Trophoblast cell (in vitro differentiated cells and primary cell): ENCODE measurements around the gene LYZL1.
A peak's percentile ranks its signal among the peaks of the same experiment; 100 is the strongest.
"Not testable (repeated sequence)": the region's sequence is repeated elsewhere in the genome, so short reads cannot be mapped to it uniquely, and the experiment has no call there.

Experiments
- DNase-seq, 2 donors: peaks; one replicate each; pipeline ENCODE4 v3.0.0-alpha.2; 2016
- H2AFZ ChIP-seq: 2 replicates; pipeline ENCODE4 v1.6.1; 2013; ENCODE audit warnings: low read length, moderate library complexity, mild to moderate bottlenecking; ENCODE audit not compliant: insufficient read depth, poor library complexity
- H2AK5ac ChIP-seq: 2 replicates; pipeline ENCODE4 v1.6.1; 2013; ENCODE audit warnings: mild to moderate bottlenecking, low read length
- H2BK120ac ChIP-seq: 2 replicates; pipeline ENCODE4 v1.6.1; 2013; ENCODE audit warnings: low read length, mild to moderate bottlenecking, moderate library complexity; ENCODE audit not compliant: insufficient read depth, poor library complexity
- H2BK12ac ChIP-seq: 2 replicates; pipeline ENCODE4 v1.6.1; 2013; ENCODE audit warnings: mild to moderate bottlenecking, low read length, moderate library complexity
- H2BK5ac ChIP-seq: 2 replicates; pipeline ENCODE4 v1.6.1; 2013; ENCODE audit warnings: low read length, low read depth, moderate library complexity, mild to moderate bottlenecking; ENCODE audit not compliant: poor library complexity
- H3K14ac ChIP-seq: 2 replicates; pipeline ENCODE4 v1.6.1; 2013; ENCODE audit warnings: mild to moderate bottlenecking, low read length
- H3K18ac ChIP-seq: 2 replicates; pipeline ENCODE4 v1.6.1; 2013; ENCODE audit warnings: mild to moderate bottlenecking, low read length
- H3K23ac ChIP-seq: 2 replicates; pipeline ENCODE4 v1.6.1; 2013; ENCODE audit warnings: low read length
- H3K27ac ChIP-seq: 2 replicates; pipeline ENCODE4 v1.5.1; 2013; ENCODE audit warnings: low read depth, mild to moderate bottlenecking, inconsistent platforms, low read length, moderate library complexity
- H3K27me3 ChIP-seq: 2 replicates; pipeline ENCODE4 v1.6.1; 2013; ENCODE audit warnings: inconsistent platforms, mild to moderate bottlenecking, low read length, moderate library complexity; ENCODE audit not compliant: insufficient read depth
- H3K36me3 ChIP-seq, 2 experiments: 1 replicate in 1 of 2; 2 replicates in 1 of 2; pipeline ENCODE4 v1.6.1; 2013; ENCODE audit warnings: low read length in 2 of 2, mild to moderate bottlenecking in 2 of 2, moderate library complexity in 1 of 2; ENCODE audit not compliant: insufficient read depth in 2 of 2, control insufficient read depth in 1 of 2
- H3K4ac ChIP-seq: 2 replicates; pipeline ENCODE4 v1.6.1; 2013; ENCODE audit warnings: low read depth, mild to moderate bottlenecking, low read length, moderate library complexity
- H3K4me1 ChIP-seq, 2 experiments: 1 replicate in 1 of 2; 2 replicates in 1 of 2; pipeline ENCODE4 v1.6.1; 2013; ENCODE audit warnings: low read length in 2 of 2, mild to moderate bottlenecking in 2 of 2, moderate library complexity in 1 of 2; ENCODE audit not compliant: insufficient read depth in 2 of 2, control insufficient read depth in 1 of 2
- H3K4me2 ChIP-seq: 2 replicates; pipeline ENCODE4 v1.6.1; 2013; ENCODE audit warnings: inconsistent platforms, mild to moderate bottlenecking, low read length, moderate library complexity
- H3K4me3 ChIP-seq: 2 replicates; pipeline ENCODE4 v1.5.1; 2013; ENCODE audit warnings: mild to moderate bottlenecking, low read depth, low read length, inconsistent platforms
- H3K79me1 ChIP-seq: one replicate; pipeline ENCODE4 v1.6.1; 2013; ENCODE audit warnings: low read length
- H3K79me2 ChIP-seq: 2 replicates; pipeline ENCODE4 v1.6.1; 2013; ENCODE audit warnings: low read length, mild to moderate bottlenecking; ENCODE audit not compliant: control insufficient read depth, insufficient read depth, poor library complexity
- H3K9ac ChIP-seq: 2 replicates; pipeline ENCODE4 v1.6.1; 2013; ENCODE audit warnings: mild to moderate bottlenecking, low read length
- H3K9me3 ChIP-seq: 2 replicates; pipeline ENCODE4 v1.6.1; 2013; ENCODE audit warnings: low read depth, mild to moderate bottlenecking, control low read depth, inconsistent platforms, low read length; ENCODE audit not compliant: insufficient read depth
- H4K12ac ChIP-seq: 2 replicates; pipeline ENCODE4 v1.6.1; 2013; ENCODE audit warnings: low read depth, mild to moderate bottlenecking, low read length, moderate library complexity
- H4K8ac ChIP-seq: 2 replicates; pipeline ENCODE4 v1.6.1; 2013; ENCODE audit warnings: low read depth, mild to moderate bottlenecking, low read length, moderate library complexity
- H4K91ac ChIP-seq: one replicate; pipeline ENCODE4 v1.6.1; 2013; ENCODE audit warnings: low read depth, mild to moderate bottlenecking, low read length, moderate library complexity
- WGBS: extraction: QIAGEN DNeasy Blood & Tissue Kit; methylation state at CpG from one replicate; pipeline ENCODE4 v1.1.7; 2013; ENCODE audit warnings: missing lambda C conversion rate; ENCODE audit not compliant: insufficient read length, insufficient coverage; ENCODE audit errors: extremely low coverage; 5-methylcytosine and 5-hydroxymethylcytosine counted together

Gene LYZL1

GRCh38 chr10:29280488-29280840 lies 8.4 kb upstream of the LYZL1 start:
- H3K9ac ChIP-seq, result no peak overlapping the region
- no peaks in the 10 kb centered on the region for H3K79me2 ChIP-seq
- peak overlapping the region; percentile 25 for H2AFZ ChIP-seq
- no peaks in the 10 kb centered on the region for H3K27me3 ChIP-seq
- WGBS, result no CpG with 5 or more reads among the region's 3 CpGs
- peaks cover 13% of the 10 kb centered on the region for H3K79me1 ChIP-seq
- H3K14ac ChIP-seq, result peak overlapping the region; percentile 19
- no peak overlapping the region for H3K18ac ChIP-seq
- no peaks in the 10 kb centered on the region for H3K36me3 ChIP-seq
- DNase-seq, result no peak
- no peaks in the 10 kb centered on the region for H3K9me3 ChIP-seq
- peaks cover 2 to 6% of the 10 kb centered on the region in 2 experiments for H3K4me1 ChIP-seq
- H4K12ac ChIP-seq, result no peak overlapping the region
- H3K4me3 ChIP-seq, result no peak overlapping the region
- H3K4me2 ChIP-seq, result no peak overlapping the region
- no peak overlapping the region for H3K23ac ChIP-seq
- H2BK120ac ChIP-seq, result peak overlapping the region; percentile 72
- H3K4ac ChIP-seq, result peak overlapping the region; percentile 58
- peak overlapping the region; percentile 42 for H2BK5ac ChIP-seq
- peak overlapping the region; percentile 68 for H2AK5ac ChIP-seq
- H4K91ac ChIP-seq, result peak overlapping the region; percentile 79
- H2BK12ac ChIP-seq, result peak overlapping the region; percentile 95
- peak overlapping the region; percentile 48 for H4K8ac ChIP-seq
- no peak overlapping the region for H3K27ac ChIP-seq

- Histone ChIP-seq H4K8ac (no peak overlapping the region), H3K4me2 (no peak overlapping the region), H3K4me3 (no peak overlapping the region), H3K14ac (no peak overlapping the region), H2AFZ (no peak overlapping the region), H2AK5ac (no peak overlapping the region), H3K27ac (no peak overlapping the region), H3K4me1 (no peaks in the 10 kb centered on the region), H3K79me1 (peaks cover 5% of the 10 kb centered on the region), H2BK5ac (no peak overlapping the region), H3K4ac (no peak overlapping the region), H2BK12ac (no peak overlapping the region), H2BK120ac (no peak overlapping the region), H4K91ac (no peak overlapping the region), H3K36me3 (no peaks in the 10 kb centered on the region), H3K79me2 (no peaks in the 10 kb centered on the region), H3K27me3 (no peaks in the 10 kb centered on the region), H3K9ac (no peak overlapping the region), H3K18ac (no peak overlapping the region), H3K9me3 (no peaks in the 10 kb centered on the region), H3K23ac (no peak overlapping the region), H4K12ac (no peak overlapping the region)
- WGBS, result no CpG with 5 or more reads among the region's 4 CpGs
- DNase-seq, result no peak
Observed at GRCh38 chr10:29285624-29286051, 3.2 kb upstream of the LYZL1 start.

- H3K23ac ChIP-seq, result no peak overlapping the region
- no peak overlapping the region for H2AK5ac ChIP-seq
- no peaks in the 10 kb centered on the region for H3K36me3 ChIP-seq
- peaks cover 7% of the 10 kb centered on the region for H3K79me1 ChIP-seq
- no peak overlapping the region for H2BK12ac ChIP-seq
- H3K27me3 ChIP-seq, result no peaks in the 10 kb centered on the region
- no peaks in the 10 kb centered on the region for H3K4me1 ChIP-seq
- no peak overlapping the region for H2BK5ac ChIP-seq
- H3K14ac ChIP-seq, result no peak overlapping the region
- no peak overlapping the region for H2BK120ac ChIP-seq
- no peaks in the 10 kb centered on the region for H3K9me3 ChIP-seq
- DNase-seq, result no peak
- H4K91ac ChIP-seq, result no peak overlapping the region
- H3K79me2 ChIP-seq, result no peaks in the 10 kb centered on the region
- no peak overlapping the region for H4K12ac ChIP-seq
- H3K4me3 ChIP-seq, result no peak overlapping the region
- H3K9ac ChIP-seq, result no peak overlapping the region
- H3K4ac ChIP-seq, result no peak overlapping the region
- no peak overlapping the region for H4K8ac ChIP-seq
- H3K27ac ChIP-seq, result no peak overlapping the region
- no peak overlapping the region for H2AFZ ChIP-seq
- H3K18ac ChIP-seq, result no peak overlapping the region
- H3K4me2 ChIP-seq, result no peak overlapping the region
- WGBS, result no CpG with 5 or more reads among the region's 4 CpGs
Observed at GRCh38 chr10:29287635-29288034, 1.2 kb upstream of the LYZL1 start.

GRCh38 chr10:29291561-29291960 lies 2.7 kb downstream of the LYZL1 start:
- WGBS, result no CpG with 5 or more reads among the region's 10 CpGs

More at GRCh38 chr10:29291561-29291960, 2.7 kb downstream of the LYZL1 start:
- H3K14ac ChIP-seq, H3K4ac ChIP-seq, H3K4me3 ChIP-seq, H3K23ac ChIP-seq, H3K9me3 ChIP-seq, H3K9ac ChIP-seq, H3K79me1 ChIP-seq, H2AFZ ChIP-seq, H3K79me2 ChIP-seq, H3K18ac ChIP-seq, H4K8ac ChIP-seq, H2BK12ac ChIP-seq, H4K12ac ChIP-seq, H3K4me1 ChIP-seq, H3K27ac ChIP-seq, H3K27me3 ChIP-seq, H2BK120ac ChIP-seq, H3K36me3 ChIP-seq, H4K91ac ChIP-seq, H3K4me2 ChIP-seq, H2AK5ac ChIP-seq, H2BK5ac ChIP-seq: not testable (repeated sequence)
- DNase-seq, result peak; percentile 7 to 72
